H9 (cell line): ENCODE results near the gene CDH6. TPM values are rescaled to one million over a fixed set of nuclear protein-coding genes. Genes with fewer than 3 reads are reported as not detected.

ENCODE experiments used
- DNase-seq: peaks from one replicate; pipeline ENCODE4 v3.0.0-alpha.2; 2017
- H2AFZ ChIP-seq: one replicate; pipeline ENCODE4 v1.6.1; 2013; ENCODE audit warnings: mild to moderate bottlenecking, low read length, control low read depth, moderate library complexity
- H2AK5ac ChIP-seq: 2 replicates; pipeline ENCODE4 v1.6.1; 2013; ENCODE audit warnings: low read length, control low read depth, mixed read lengths; ENCODE audit not compliant: insufficient read length
- H2BK120ac ChIP-seq: one replicate; pipeline ENCODE4 v1.6.1; 2013; ENCODE audit warnings: low read depth, mild to moderate bottlenecking, low read length, control low read depth, inconsistent platforms; ENCODE audit not compliant: poor library complexity, severe bottlenecking
- H2BK12ac ChIP-seq: 2 replicates; pipeline ENCODE4 v1.6.1; 2013; ENCODE audit warnings: low read length, control low read depth, mixed read lengths, low read depth; ENCODE audit not compliant: insufficient read length
- H2BK15ac ChIP-seq: 2 replicates; pipeline ENCODE4 v1.6.1; 2013; ENCODE audit warnings: low read depth, low read length, control low read depth
- H2BK20ac ChIP-seq: one replicate; pipeline ENCODE4 v1.6.1; 2013; ENCODE audit warnings: low read depth, mild to moderate bottlenecking, low read length, control low read depth, inconsistent platforms; ENCODE audit not compliant: poor library complexity, severe bottlenecking
- H2BK5ac ChIP-seq: 2 replicates; pipeline ENCODE4 v1.6.1; 2013; ENCODE audit warnings: low read length, control low read depth, mixed read lengths; ENCODE audit not compliant: insufficient read length
- H3K14ac ChIP-seq: 2 replicates; pipeline ENCODE4 v1.6.1; 2013; ENCODE audit warnings: low read length, control low read depth; ENCODE audit not compliant: insufficient read depth
- H3K18ac ChIP-seq: 2 replicates; pipeline ENCODE4 v1.6.1; 2013; ENCODE audit warnings: low read depth, mild to moderate bottlenecking, mixed read lengths, low read length, control low read depth; ENCODE audit not compliant: insufficient read length
- H3K23ac ChIP-seq: 2 replicates; pipeline ENCODE4 v1.6.1; 2013; ENCODE audit warnings: low read length, control low read depth, mixed read lengths, low read depth; ENCODE audit not compliant: insufficient read length
- H3K23me2 ChIP-seq: 2 replicates; pipeline ENCODE4 v1.6.1; 2013; ENCODE audit warnings: low read depth, mild to moderate bottlenecking, mixed read lengths, low read length, control low read depth; ENCODE audit not compliant: insufficient read length, poor library complexity, severe bottlenecking
- H3K27ac ChIP-seq: 2 replicates; pipeline ENCODE4 v1.5.1; 2013; ENCODE audit warnings: low read length, control low read depth, mixed read lengths, low read depth; ENCODE audit not compliant: insufficient read length
- H3K27me3 ChIP-seq: 2 replicates; pipeline ENCODE4 v1.6.1; 2013; ENCODE audit warnings: low read length, control low read depth, inconsistent platforms; ENCODE audit not compliant: insufficient read depth
- H3K4ac ChIP-seq: 2 replicates; pipeline ENCODE4 v1.6.1; 2013; ENCODE audit warnings: low read depth, mild to moderate bottlenecking, control low read depth, inconsistent platforms, low read length, moderate library complexity
- H3K4me1 ChIP-seq: 2 replicates; pipeline ENCODE4 v1.6.1; 2013; ENCODE audit warnings: low read length, control low read depth, inconsistent platforms; ENCODE audit not compliant: insufficient read depth
- H3K4me2 ChIP-seq: 2 replicates; pipeline ENCODE4 v1.6.1; 2013; ENCODE audit warnings: low read length, control low read depth, mixed read lengths; ENCODE audit not compliant: insufficient read length, insufficient read depth
- H3K56ac ChIP-seq: 2 replicates; pipeline ENCODE4 v1.6.1; 2013; ENCODE audit warnings: low read depth, mild to moderate bottlenecking, mixed read lengths, low read length, control low read depth; ENCODE audit not compliant: insufficient read length
- H3K79me1 ChIP-seq: 2 replicates; pipeline ENCODE4 v1.6.1; 2013; ENCODE audit warnings: low read depth, mild to moderate bottlenecking, moderate library complexity, low read length, control low read depth, inconsistent platforms; ENCODE audit not compliant: insufficient read depth, poor library complexity, severe bottlenecking
- H3K79me2 ChIP-seq: 2 replicates; pipeline ENCODE4 v1.6.1; 2013; ENCODE audit warnings: low read length, control low read depth, inconsistent platforms; ENCODE audit not compliant: insufficient read depth
- H3K9ac ChIP-seq: 2 replicates; pipeline ENCODE4 v1.6.1; 2013; ENCODE audit warnings: low read length, control low read depth, mixed read lengths; ENCODE audit not compliant: insufficient read length; ENCODE audit errors: extremely low read depth
- H3K9me3 ChIP-seq: one replicate; pipeline ENCODE4 v1.6.1; 2013; ENCODE audit warnings: low read depth, low read length, inconsistent platforms; ENCODE audit not compliant: control insufficient read depth
- H3T11ph ChIP-seq: one replicate; pipeline ENCODE4 v1.6.1; 2013; ENCODE audit warnings: mild to moderate bottlenecking, low read length, control low read depth, inconsistent platforms
- H4K20me1 ChIP-seq: one replicate; pipeline ENCODE4 v1.6.1; 2013; ENCODE audit not compliant: control insufficient read depth, insufficient read length, insufficient read depth
- H4K5ac ChIP-seq: 2 replicates; pipeline ENCODE4 v1.6.1; 2013; ENCODE audit warnings: low read depth, mild to moderate bottlenecking, mixed read lengths, low read length, control low read depth; ENCODE audit not compliant: insufficient read length
- H4K8ac ChIP-seq: replicated peaks from 2 replicates; pipeline ENCODE4 v1.6.1; 2013; ENCODE audit warnings: low read length, control low read depth, mixed read lengths, low read depth; ENCODE audit not compliant: insufficient read length
- H4K91ac ChIP-seq: 2 replicates; pipeline ENCODE4 v1.6.1; 2013; ENCODE audit warnings: low read depth, mild to moderate bottlenecking, moderate library complexity, mixed read lengths, low read length, control low read depth; ENCODE audit not compliant: insufficient read length
- H3K27ac Mint-ChIP-seq, 3 experiments: 2 replicates in 2 of 3; 3 replicates in 1 of 3; pipeline ENCODE4 v1.8.0; 2020 to 2021; ENCODE audit warnings: mixed read lengths in 3 of 3, mild to moderate bottlenecking in 1 of 3, moderate library complexity in 1 of 3
- H3K27me3 Mint-ChIP-seq: 2 replicates; pipeline ENCODE4 v1.8.0; 2021; ENCODE audit warnings: low read depth, mild to moderate bottlenecking, moderate library complexity, mixed read lengths
- H3K36me3 Mint-ChIP-seq, 3 experiments: 2 replicates in 2 of 3; 3 replicates in 1 of 3; pipeline ENCODE4 v1.8.0; 2020 to 2021; ENCODE audit warnings: low read depth in 3 of 3, mixed read lengths in 3 of 3; ENCODE audit not compliant: insufficient read depth in 1 of 3
- H3K4me1 Mint-ChIP-seq, 2 experiments: 2 replicates each; pipeline ENCODE4 v1.8.0; 2020; ENCODE audit warnings: mixed read lengths in 2 of 2
- H3K4me3 Mint-ChIP-seq, 2 experiments: 2 replicates in 1 of 2; 3 replicates in 1 of 2; pipeline ENCODE4 v1.8.0; 2020 to 2021; ENCODE audit warnings: mild to moderate bottlenecking in 2 of 2, mixed read lengths in 2 of 2, moderate library complexity in 1 of 2
- H3K9me3 Mint-ChIP-seq, 2 experiments: 2 replicates in 1 of 2; 3 replicates in 1 of 2; pipeline ENCODE4 v1.8.0; 2020; ENCODE audit warnings: mild to moderate bottlenecking in 2 of 2, mixed read lengths in 2 of 2, moderate library complexity in 1 of 2
- CTCF ChIP-seq: fragments of 200-600 bp; sonication (generic); conservative IDR thresholded peaks from 3 replicates; pipeline ENCODE4 v1.8.0; 2021; ENCODE audit warnings: antibody characterized with exemption, mild to moderate bottlenecking
- WGBS: extraction: QIAGEN DNeasy Blood & Tissue Kit; methylation state at CpG from one replicate; pipeline ENCODE4 v1.1.7; 2013; ENCODE audit warnings: missing lambda C conversion rate, low lambda C conversion rate, mixed read lengths; ENCODE audit not compliant: insufficient read length; ENCODE audit errors: extremely low coverage; 5-methylcytosine and 5-hydroxymethylcytosine counted together
- total RNA-seq: library from RNA; stranded (reverse); gene quantifications from 2 replicates; pipeline ENCODE4 v1.2.1, GENCODE V29; 2021

Gene CDH6
- total RNA-seq, 1 experiment from 2014 or later = 11.7 TPM

- H2BK12ac ChIP-seq = no peak overlapping the region
- DNase-seq = no peak
Observed at GRCh38 chr5:31182136-31182535, 11.3 kb upstream of the CDH6 start.

More at GRCh38 chr5:31182136-31182535, 11.3 kb upstream of the CDH6 start:
- Histone ChIP-seq H4K8ac (no peak overlapping the region), H3K23me2 (no peaks in the 10 kb centered on the region), H3K14ac (no peak overlapping the region), H2BK5ac (no peak overlapping the region), H2BK20ac (no peak overlapping the region), H3K18ac (no peak overlapping the region), H3K79me1 (no peaks in the 10 kb centered on the region), H3K9me3 (no peaks in the 10 kb centered on the region), H3K27me3 (no peaks in the 10 kb centered on the region), H4K5ac (no peak overlapping the region), H3K79me2 (no peaks in the 10 kb centered on the region), H3K27ac (no peak overlapping the region), H2AFZ (no peak overlapping the region), H2AK5ac (no peak overlapping the region), H4K20me1 (no peaks in the 10 kb centered on the region), H2BK120ac (no peak overlapping the region), H3T11ph (no peak overlapping the region), H3K4ac (no peak overlapping the region), H3K23ac (no peak overlapping the region), H3K56ac (no peak overlapping the region), H3K4me2 (no peak overlapping the region), H4K91ac (no peak overlapping the region), H2BK15ac (no peak overlapping the region), H3K9ac (no peak overlapping the region), H3K4me1 (no peaks in the 10 kb centered on the region)
- Mint-ChIP-seq H3K27ac (no peak overlapping the region), H3K9me3 (no peaks in the 10 kb centered on the region), H3K4me3 (no peak overlapping the region), H3K27me3 (no peaks in the 10 kb centered on the region), H3K36me3 (peaks cover 0 to 4% (median 0%) of the 10 kb centered on the region in 3 experiments; a peak in 1 of 7 replicates), H3K4me1 (peaks cover 2 to 4% of the 10 kb centered on the region in 2 experiments; a peak in 3 of 4 replicates)
- no peak for TF ChIP-seq CTCF
- no CpG with 5 or more reads among the region's 6 CpGs for WGBS
